OCI-LY3 (cell line): ENCODE data around the gene LITAF.

Experiments used
- EZH2phosphoT487 ChIP-seq: fragments of 200-600 bp; shearing (Covaris generic); IDR thresholded peaks from 2 replicates; pipeline ENCODE4 v1.6.1; 2018; ENCODE audit warnings: antibody characterized with exemption, mixed run types, low read depth
- TF ChIP-seq, protein P1 (sequence below): fragments of 200-600, 300-600 bp; sonication (generic); IDR thresholded peaks from 2 replicates; pipeline ENCODE4 v1.5.1; 2014; ENCODE audit warnings: antibody characterized with exemption, low read length, low read depth

DNA sequence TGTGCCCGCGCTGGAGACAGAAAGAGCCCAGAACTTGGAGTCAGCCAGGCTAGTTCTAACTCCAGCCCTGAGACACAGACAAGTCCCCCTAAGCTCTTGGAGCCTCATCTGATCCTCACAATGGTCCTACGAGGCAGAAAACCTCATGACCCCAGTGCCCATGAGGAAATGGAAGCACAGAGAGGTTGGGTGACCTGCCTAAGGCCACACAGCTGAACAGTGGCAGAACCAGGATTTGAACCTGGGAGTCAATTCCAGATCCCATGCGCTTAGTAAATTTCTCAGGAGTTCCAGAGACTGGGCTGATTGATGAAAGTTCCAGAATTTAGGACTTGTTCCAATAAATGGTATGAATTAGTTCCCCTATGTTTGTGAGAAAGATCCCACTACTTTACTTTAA is 39.0 kb upstream of the LITAF start:
- TF ChIP-seq, protein P1, sequence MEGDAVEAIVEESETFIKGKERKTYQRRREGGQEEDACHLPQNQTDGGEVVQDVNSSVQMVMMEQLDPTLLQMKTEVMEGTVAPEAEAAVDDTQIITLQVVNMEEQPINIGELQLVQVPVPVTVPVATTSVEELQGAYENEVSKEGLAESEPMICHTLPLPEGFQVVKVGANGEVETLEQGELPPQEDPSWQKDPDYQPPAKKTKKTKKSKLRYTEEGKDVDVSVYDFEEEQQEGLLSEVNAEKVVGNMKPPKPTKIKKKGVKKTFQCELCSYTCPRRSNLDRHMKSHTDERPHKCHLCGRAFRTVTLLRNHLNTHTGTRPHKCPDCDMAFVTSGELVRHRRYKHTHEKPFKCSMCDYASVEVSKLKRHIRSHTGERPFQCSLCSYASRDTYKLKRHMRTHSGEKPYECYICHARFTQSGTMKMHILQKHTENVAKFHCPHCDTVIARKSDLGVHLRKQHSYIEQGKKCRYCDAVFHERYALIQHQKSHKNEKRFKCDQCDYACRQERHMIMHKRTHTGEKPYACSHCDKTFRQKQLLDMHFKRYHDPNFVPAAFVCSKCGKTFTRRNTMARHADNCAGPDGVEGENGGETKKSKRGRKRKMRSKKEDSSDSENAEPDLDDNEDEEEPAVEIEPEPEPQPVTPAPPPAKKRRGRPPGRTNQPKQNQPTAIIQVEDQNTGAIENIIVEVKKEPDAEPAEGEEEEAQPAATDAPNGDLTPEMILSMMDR, result no peak
- TF ChIP-seq EZH2phosphoT487, result no peak
